Measurements from ENCODE around the gene PDZD7.

- no peak for TF ChIP-seq REST (IDR thresholded peaks at IDR 0.05; ENCODE audit: low read depth, low read length)
- no peak for TF ChIP-seq USF2 (IDR thresholded peaks at IDR 0.05; ENCODE audit: borderline replicate concordance, low read depth, low read length)
- no peak for TF ChIP-seq CTCF (IDR thresholded peaks at IDR 0.05)
Measured at GRCh38 chr10:101019440-101019703, 11.6 kb downstream of the PDZD7 start.
